Measurements from ENCODE around the gene DEK. TPM values are rescaled to one million over a fixed set of nuclear protein-coding genes. Genes with fewer than 3 reads are reported as not detected.

Gene DEK
- total and polyA plus RNA-seq, 4 experiments from 2014 or later, result 56.4 to 131 (median 110) TPM

GRCh38 chr6:18246205-18246604 is 18.1 kb downstream of the DEK start:
- intact Hi-C loops (cut with micrococcal nuclease), result no loop called here
- no peak overlapping the region for H3K27ac ChIP-seq (ENCODE audit: low read depth, low read length)
- Mint-ChIP-seq H3K4me3 (no peak overlapping the region), H3K36me3 (peaks cover 68 to 82% of the 10 kb centered on the region in 2 donors), H3K9me3 (peaks cover 0 to 4% (median 0%) of the 10 kb centered on the region in 8 donors), H3K27me3 (no peaks in the 10 kb centered on the region), H3K4me1 (peaks cover 36 to 63% (median 50%) of the 10 kb centered on the region in 4 donors), H3K27ac (peak overlapping the region in 3 of 7 donors; percentile 26 to 83 (median 66))
- no peak for DNase-seq
- no peaks in the 10 kb centered on the region for H3K9me3 ChIP-seq (ENCODE audit: control insufficient read depth in 1 of 2, low read length in 2 of 2)
- peaks cover 25% of the 10 kb centered on the region for H3K36me3 ChIP-seq (ENCODE audit: insufficient read depth, low read length)
- H3K4me3 ChIP-seq (ENCODE audit: low read length in 2 of 2), result no peak overlapping the region
- peaks cover 28% of the 10 kb centered on the region for H3K4me1 ChIP-seq (ENCODE audit: insufficient read depth, low read length)
- H3K27me3 ChIP-seq (ENCODE audit: insufficient read depth, low read length), result no peaks in the 10 kb centered on the region
- CTCF ChIA-PET (ENCODE audit: partially characterized antibody), result no interaction called here
- POLR2A ChIA-PET (ENCODE audit: partially characterized antibody), result no interaction called here

- peaks cover 25% of the 10 kb centered on the region for H3K36me3 ChIP-seq (ENCODE audit: insufficient read depth, low read length)
- no peaks in the 10 kb centered on the region for H3K27me3 ChIP-seq (ENCODE audit: insufficient read depth, low read length)
- Mint-ChIP-seq H3K36me3 (peaks cover 68 to 86% of the 10 kb centered on the region in 2 donors), H3K4me3 (no peak overlapping the region), H3K9me3 (peaks cover 0 to 4% (median 0%) of the 10 kb centered on the region in 8 donors), H3K27ac (peak overlapping the region in 6 of 7 donors; percentile 14 to 83 (median 72)), H3K4me1 (peaks cover 40 to 66% (median 54%) of the 10 kb centered on the region in 4 donors), H3K27me3 (no peaks in the 10 kb centered on the region)
- H3K27ac ChIP-seq (ENCODE audit: low read depth, low read length), result no peak overlapping the region
- POLR2A ChIA-PET (ENCODE audit: partially characterized antibody), result no interaction called here
- no peaks in the 10 kb centered on the region for H3K9me3 ChIP-seq (ENCODE audit: control insufficient read depth in 1 of 2, low read length in 2 of 2)
- peaks cover 28% of the 10 kb centered on the region for H3K4me1 ChIP-seq (ENCODE audit: insufficient read depth, low read length)
- H3K4me3 ChIP-seq (ENCODE audit: low read length in 2 of 2), result no peak overlapping the region
- CTCF ChIA-PET (ENCODE audit: partially characterized antibody), result no interaction called here
- peak; percentile 14 to 41 (median 18) for DNase-seq
- intact Hi-C loops (cut with micrococcal nuclease), result no loop called here
Observed at GRCh38 chr6:18245642-18246041, 18.7 kb downstream of the DEK start.

- DNase-seq, result no peak
- POLR2A ChIA-PET (ENCODE audit: partially characterized antibody), result no interaction called here
- Histone ChIP-seq H3K27me3 (ENCODE audit: insufficient read depth, low read length) (no peaks in the 10 kb centered on the region), H3K27ac (ENCODE audit: low read depth, low read length) (no peak overlapping the region), H3K4me3 (ENCODE audit: low read length in 2 of 2) (no peak overlapping the region), H3K36me3 (ENCODE audit: insufficient read depth, low read length) (peaks cover 25% of the 10 kb centered on the region), H3K4me1 (ENCODE audit: insufficient read depth, low read length) (peaks cover 28% of the 10 kb centered on the region), H3K9me3 (ENCODE audit: control insufficient read depth in 1 of 2, low read length in 2 of 2) (no peaks in the 10 kb centered on the region)
- Mint-ChIP-seq H3K27ac (peak overlapping the region in 5 of 7 donors; percentile 29 to 79 (median 66)), H3K4me1 (peaks cover 40 to 69% (median 54%) of the 10 kb centered on the region in 4 donors), H3K9me3 (peaks cover 0 to 4% (median 0%) of the 10 kb centered on the region in 8 donors), H3K27me3 (no peaks in the 10 kb centered on the region), H3K36me3 (peaks cover 68 to 86% of the 10 kb centered on the region in 2 donors), H3K4me3 (no peak overlapping the region)
- intact Hi-C loops (cut with micrococcal nuclease), result no loop called here
- CTCF ChIA-PET (ENCODE audit: partially characterized antibody), result no interaction called here
Observed at GRCh38 chr6:18245079-18245478, 19.3 kb downstream of the DEK start.

- Mint-ChIP-seq H3K9me3 (peaks cover 0 to 4% (median 0%) of the 10 kb centered on the region in 8 donors), H3K4me1 (peaks cover 39 to 63% (median 51%) of the 10 kb centered on the region in 4 donors), H3K27ac (peak overlapping the region in 2 of 7 donors; percentile 23 to 77), H3K36me3 (peaks cover 66 to 84% of the 10 kb centered on the region in 2 donors), H3K4me3 (no peak overlapping the region), H3K27me3 (no peaks in the 10 kb centered on the region)
- Histone ChIP-seq H3K27me3 (ENCODE audit: insufficient read depth, low read length) (no peaks in the 10 kb centered on the region), H3K27ac (ENCODE audit: low read depth, low read length) (no peak overlapping the region), H3K4me3 (ENCODE audit: low read length in 2 of 2) (no peak overlapping the region), H3K9me3 (ENCODE audit: control insufficient read depth in 1 of 2, low read length in 2 of 2) (no peaks in the 10 kb centered on the region), H3K4me1 (ENCODE audit: insufficient read depth, low read length) (peaks cover 28% of the 10 kb centered on the region), H3K36me3 (ENCODE audit: insufficient read depth, low read length) (peaks cover 24% of the 10 kb centered on the region)
- POLR2A ChIA-PET (ENCODE audit: partially characterized antibody), result no interaction called here
- CTCF ChIA-PET (ENCODE audit: partially characterized antibody), result no interaction called here
- intact Hi-C loops (cut with micrococcal nuclease), result no loop called here
- no peak for DNase-seq
Observed at GRCh38 chr6:18244251-18244650, 20.1 kb downstream of the DEK start.

- H3K27me3 Mint-ChIP-seq, result no peaks in the 10 kb centered on the region
- peaks cover 16% of the 10 kb centered on the region for H3K36me3 ChIP-seq (ENCODE audit: insufficient read depth, low read length)
- H3K4me3 ChIP-seq (ENCODE audit: low read length in 2 of 2), result no peak overlapping the region
- peak overlapping the region; percentile 7 to 90 (median 54) for H3K27ac Mint-ChIP-seq
- H3K9me3 Mint-ChIP-seq, result peaks cover 0 to 4% (median 0%) of the 10 kb centered on the region in 8 donors
- ChIA-PET POLR2A (ENCODE audit: partially characterized antibody) (no interaction called here), CTCF (ENCODE audit: partially characterized antibody) (no interaction called here)
- H3K36me3 Mint-ChIP-seq, result peaks cover 58 to 81% of the 10 kb centered on the region in 2 donors
- peaks cover 38 to 57% (median 47%) of the 10 kb centered on the region in 4 donors for H3K4me1 Mint-ChIP-seq
- H3K27ac ChIP-seq (ENCODE audit: low read depth, low read length), result no peak overlapping the region
- intact Hi-C loops (cut with micrococcal nuclease), result loop anchor here (2.0 kb wide), 1 partner anchor 19 kb away; no protein-coding TSS in a partner anchor
- DNase-seq, result no peak
- H3K4me1 ChIP-seq (ENCODE audit: insufficient read depth, low read length), result peaks cover 28% of the 10 kb centered on the region
- H3K27me3 ChIP-seq (ENCODE audit: insufficient read depth, low read length), result no peaks in the 10 kb centered on the region
- H3K4me3 Mint-ChIP-seq, result peak overlapping the region in 1 of 8 donors; percentile 18
- no peaks in the 10 kb centered on the region for H3K9me3 ChIP-seq (ENCODE audit: control insufficient read depth in 1 of 2, low read length in 2 of 2)
Observed at GRCh38 chr6:18243302-18243893, 20.9 kb downstream of the DEK start.

- Histone ChIP-seq H3K27me3 (ENCODE audit: insufficient read depth, low read length) (no peaks in the 10 kb centered on the region), H3K4me1 (ENCODE audit: insufficient read depth, low read length) (peaks cover 28% of the 10 kb centered on the region), H3K27ac (ENCODE audit: low read depth, low read length) (no peak overlapping the region), H3K4me3 (ENCODE audit: low read length in 2 of 2) (no peak overlapping the region), H3K9me3 (ENCODE audit: control insufficient read depth in 1 of 2, low read length in 2 of 2) (no peaks in the 10 kb centered on the region), H3K36me3 (ENCODE audit: insufficient read depth, low read length) (peaks cover 17% of the 10 kb centered on the region)
- peaks cover 61 to 81% of the 10 kb centered on the region in 2 donors for H3K36me3 Mint-ChIP-seq
- DNase-seq, result no peak
- no peaks in the 10 kb centered on the region for H3K27me3 Mint-ChIP-seq
- ChIA-PET POLR2A (ENCODE audit: partially characterized antibody) (interaction anchor here (1.0 to 1.8 kb wide), 4 partner anchors 19 to 87 kb away, joined by 3 to 5 read pairs (median 5); partner anchors contain the start of genes DEK, KDM1B and TPMT), CTCF (ENCODE audit: partially characterized antibody) (interaction anchor here (0.7 to 1.0 kb wide), 2 partner anchors 11 to 13 kb away, joined by 3 to 4 read pairs; no protein-coding TSS in a partner anchor)
- H3K27ac Mint-ChIP-seq, result peak overlapping the region; percentile 19 to 90 (median 88)
- peak overlapping the region in 4 of 8 donors; percentile 13 to 69 (median 41) for H3K4me3 Mint-ChIP-seq
- H3K4me1 Mint-ChIP-seq, result peaks cover 38 to 57% (median 45%) of the 10 kb centered on the region in 4 donors
- intact Hi-C loops (cut with micrococcal nuclease), result loop anchor here (2.0 kb wide), 1 partner anchor 21 kb away; no protein-coding TSS in a partner anchor
- peaks cover 0 to 4% (median 0%) of the 10 kb centered on the region in 8 donors for H3K9me3 Mint-ChIP-seq
Observed at GRCh38 chr6:18242062-18242851, 22.1 kb downstream of the DEK start.
